GM13976 (cell line): ENCODE results near the gene STK4.

ENCODE experiments used
- DNase-seq: peaks from one replicate; pipeline ENCODE4 v3.0.0; 2012; ENCODE audit warnings: low spot score
- CTCF ChIP-seq: IDR thresholded peaks from 2 replicates; pipeline ENCODE4 v1.5.1; 2012; ENCODE audit warnings: borderline replicate concordance, mild to moderate bottlenecking; ENCODE audit not compliant: insufficient read depth; ENCODE audit errors: extremely low read depth, missing control alignments, control extremely low read depth
- in situ Hi-C: fragments of 300-500 bp; cut with MboI; formaldehyde crosslinking; loops from one replicate; pipeline ENCODE4 v1.12.0; 2022; ENCODE audit warnings: low sequenced_read_pairs, mixed read lengths, inconsistent platforms; ENCODE audit not compliant: unreplicated experiment

STK4 gene

GRCh38 chr20:45049904-45050471, 83.7 kb downstream of the STK4 start:
- no peak for DNase-seq
- TF ChIP-seq CTCF, result no peak
- in situ Hi-C loops, result no loop called here

DNA sequence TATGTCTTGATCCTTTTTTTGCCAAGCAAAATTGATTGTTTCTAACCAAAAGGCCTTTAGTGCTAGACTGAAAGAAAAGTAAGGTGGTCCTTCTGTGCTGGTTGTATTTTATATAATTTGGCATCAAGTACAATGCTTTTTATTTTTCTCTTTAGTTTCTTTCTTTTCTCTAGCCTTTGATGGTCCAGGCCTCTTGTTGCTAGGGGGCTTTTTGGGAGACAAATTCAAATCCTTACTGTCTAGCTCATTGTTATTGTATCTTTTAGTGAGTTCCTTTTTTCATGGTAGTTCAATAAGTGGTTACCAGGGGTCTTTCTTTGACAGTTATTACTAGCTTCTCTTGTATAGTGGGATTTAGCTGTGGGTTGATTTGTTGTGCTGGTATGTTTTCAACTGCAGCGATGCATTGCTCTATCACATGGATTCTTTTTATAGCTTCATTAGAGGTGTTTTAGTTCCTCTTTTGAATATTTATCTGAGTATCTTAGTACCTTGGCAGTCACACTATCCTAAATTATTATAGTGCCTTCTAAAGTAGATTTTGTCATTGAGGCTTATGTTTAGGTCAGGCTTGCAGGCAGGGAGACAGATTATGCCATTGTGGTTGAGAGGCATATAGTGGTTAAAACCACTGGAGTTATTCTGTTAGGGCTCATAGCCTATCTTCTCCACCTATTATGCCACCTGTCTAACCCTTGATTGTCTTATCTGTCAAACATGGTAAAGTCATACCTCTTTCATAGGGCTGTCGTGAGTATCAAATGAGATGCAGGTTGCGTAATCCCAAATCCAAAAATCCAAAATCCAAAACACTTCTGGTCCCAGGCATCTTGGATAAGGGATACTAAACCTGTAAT, 85.1 kb downstream of the STK4 start:
- TF ChIP-seq CTCF, result no peak
- peak; percentile 23 for DNase-seq
- in situ Hi-C loops, result no loop called here

DNA sequence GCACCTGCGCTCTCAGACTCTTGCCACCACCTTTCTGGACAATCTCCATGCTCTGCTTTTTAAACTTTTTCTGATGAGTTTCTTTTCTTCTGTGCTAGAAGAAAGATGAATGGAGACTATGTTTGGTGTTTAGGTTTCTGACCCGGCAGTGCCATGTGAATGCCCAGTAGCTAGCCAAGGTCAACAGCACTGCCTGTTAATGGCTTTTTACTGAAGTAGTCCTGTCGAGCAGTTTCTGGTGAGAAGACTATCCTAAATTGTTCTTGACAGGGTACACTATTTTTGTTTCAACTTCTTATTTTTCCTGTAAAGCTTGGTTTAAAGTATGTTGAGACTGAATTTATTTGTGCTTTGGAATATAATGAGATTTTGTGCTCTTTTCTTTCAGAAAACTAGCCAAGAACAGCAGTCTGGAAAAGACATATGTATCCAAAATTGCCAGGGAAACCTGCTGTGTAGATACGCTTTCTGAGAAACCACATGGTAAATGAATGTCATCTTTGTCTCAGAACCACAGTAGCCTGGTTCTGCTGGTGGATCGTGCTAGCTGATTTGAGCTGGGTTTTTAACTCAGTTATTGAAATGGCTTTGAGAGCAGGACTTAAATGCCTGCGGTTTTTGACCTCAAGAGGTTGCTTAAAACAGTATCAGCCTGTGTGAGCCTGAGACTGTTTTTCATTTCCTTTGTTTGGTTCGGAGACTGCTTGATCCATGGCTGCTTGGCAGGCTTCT, 86.6 kb downstream of the STK4 start:
- in situ Hi-C loops, result no loop called here
- no peak for TF ChIP-seq CTCF
- DNase-seq, result peak; percentile 43

- in situ Hi-C loops, result no loop called here
- TF ChIP-seq CTCF, result no peak
- no peak for DNase-seq
Observed at GRCh38 chr20:45053430-45054351, 87.4 kb downstream of the STK4 start.

DNA sequence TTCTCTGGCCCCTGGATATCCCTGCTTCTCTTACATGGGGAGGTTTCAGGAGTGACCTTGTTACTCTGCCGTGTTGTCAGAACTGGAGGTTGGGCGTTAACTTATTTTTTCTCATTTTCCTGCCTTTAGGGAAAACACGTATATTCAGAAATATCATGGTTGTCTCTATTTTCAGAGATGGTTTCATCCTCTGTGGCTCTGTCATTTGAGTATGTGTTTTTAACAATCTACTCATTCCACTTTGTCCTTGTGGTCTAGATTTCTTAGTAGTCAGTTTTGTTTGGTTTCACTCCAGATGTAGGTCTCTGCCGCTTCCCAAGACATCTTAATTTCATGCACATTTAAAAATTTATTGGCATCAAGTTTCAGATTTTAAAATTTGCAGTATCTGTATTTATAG, 88.7 kb downstream of the STK4 start:
- TF ChIP-seq CTCF, result no peak
- DNase-seq, result no peak
- in situ Hi-C loops, result no loop called here
